Endodermal cell (in vitro differentiated cells): Measurements from ENCODE around the gene OR51B2. TPM values are rescaled to one million over a fixed set of nuclear protein-coding genes. Genes with fewer than 3 reads are reported as not detected.

ENCODE experiments used
- DNase-seq: peaks from one replicate; pipeline ENCODE4 v3.0.0-alpha.2; 2017
- H3K27ac ChIP-seq: 2 replicates; pipeline ENCODE4 v1.5.1; 2013; ENCODE audit warnings: mild to moderate bottlenecking, low read depth, low read length, moderate library complexity
- H3K27me3 ChIP-seq: 2 replicates; pipeline ENCODE4 v1.6.1; 2013; ENCODE audit warnings: mild to moderate bottlenecking, low read length, moderate library complexity; ENCODE audit not compliant: insufficient read depth, control insufficient read depth, poor library complexity, severe bottlenecking
- H3K36me3 ChIP-seq: 2 replicates; pipeline ENCODE4 v1.7.0; 2013; ENCODE audit warnings: mild to moderate bottlenecking, low read length, moderate library complexity; ENCODE audit not compliant: control insufficient read depth, insufficient read depth
- H3K4me1 ChIP-seq: one replicate; pipeline ENCODE4 v1.7.0; 2013; ENCODE audit warnings: low read length; ENCODE audit not compliant: control insufficient read depth, insufficient read depth
- H3K4me3 ChIP-seq: 2 replicates; pipeline ENCODE4 v1.5.1; 2013; ENCODE audit warnings: mild to moderate bottlenecking, low read length, moderate library complexity
- H3K9ac ChIP-seq: 2 replicates; pipeline ENCODE4 v1.6.1; 2013; ENCODE audit warnings: mild to moderate bottlenecking, low read length, moderate library complexity; ENCODE audit not compliant: poor library complexity, severe bottlenecking; ENCODE audit errors: extremely low read depth
- H3K9me3 ChIP-seq: 2 replicates; pipeline ENCODE4 v1.6.1; 2013; ENCODE audit warnings: mild to moderate bottlenecking, low read length, moderate library complexity; ENCODE audit not compliant: control insufficient read depth
- H3K27ac Mint-ChIP-seq: 2 replicates; pipeline ENCODE4 v1.8.0; 2020; ENCODE audit warnings: mixed read lengths
- H3K27me3 Mint-ChIP-seq: 2 replicates; pipeline ENCODE4 v1.8.0; 2021; ENCODE audit warnings: mild to moderate bottlenecking, mixed read lengths; ENCODE audit not compliant: insufficient read depth
- H3K36me3 Mint-ChIP-seq: 2 replicates; pipeline ENCODE4 v1.8.0; 2020; ENCODE audit warnings: low read depth, mixed read lengths
- H3K4me1 Mint-ChIP-seq: 2 replicates; pipeline ENCODE4 v1.8.0; 2020; ENCODE audit warnings: mixed read lengths
- H3K4me3 Mint-ChIP-seq: 2 replicates; pipeline ENCODE4 v1.8.0; 2020; ENCODE audit warnings: mild to moderate bottlenecking, moderate library complexity, mixed read lengths
- H3K9me3 Mint-ChIP-seq: 2 replicates; pipeline ENCODE4 v1.8.0; 2020; ENCODE audit warnings: mild to moderate bottlenecking, mixed read lengths
- CTCF ChIP-seq: fragments of 200-600 bp; sonication (generic); conservative IDR thresholded peaks from 2 replicates; pipeline ENCODE4 v1.5.0; 2021; ENCODE audit warnings: antibody characterized with exemption, mild to moderate bottlenecking
- WGBS, 2 experiments: methylation state at CpG; one replicate each; pipeline versions ENCODE4 v1.1.5 to v1.1.7; 2013; ENCODE audit warnings: missing lambda C conversion rate in 2 of 2, mixed read lengths in 1 of 2; ENCODE audit not compliant: insufficient coverage in 1 of 2, insufficient read length in 1 of 2; 5-methylcytosine and 5-hydroxymethylcytosine counted together
- total RNA-seq, 2 donors: library from RNA; stranded (reverse); fragmentation: NEBNext Ultra II Directional in 1 of 2; extraction: Animal tissue kit (Norgen Biotek cat#: 25700) in 1 of 2; gene quantifications; 2 replicates in 1 of 2; 3 replicates in 1 of 2; pipeline ENCODE4 v1.2.1, GENCODE V29; 2021

OR51B2 gene
- total RNA-seq, 2 donors from 2014 or later: 0.51 TPM; not detected in 1

- Histone ChIP-seq H3K9me3 (no peaks in the 10 kb centered on the region), H3K36me3 (no peaks in the 10 kb centered on the region), H3K27me3 (no peaks in the 10 kb centered on the region), H3K9ac (no peak overlapping the region), H3K27ac (no peak overlapping the region), H3K4me1 (no peaks in the 10 kb centered on the region), H3K4me3 (no peak overlapping the region)
- H3K27ac Mint-ChIP-seq: no peak overlapping the region
- no peak for DNase-seq
- H3K27me3 Mint-ChIP-seq: no peaks in the 10 kb centered on the region
- no peak for TF ChIP-seq CTCF
- peaks cover 3% of the 10 kb centered on the region for H3K4me1 Mint-ChIP-seq
- WGBS, 2 experiments: 100% methylated on average over 1 of the region's 1 CpG
- H3K9me3 Mint-ChIP-seq: no peaks in the 10 kb centered on the region
- no peaks in the 10 kb centered on the region for H3K36me3 Mint-ChIP-seq
- H3K4me3 Mint-ChIP-seq: no peak overlapping the region
Observed at GRCh38 chr11:5310423-5310822, 13.7 kb downstream of the OR51B2 start.

GRCh38 chr11:5307256-5308019, 16.7 kb downstream of the OR51B2 start:
- H3K27me3 Mint-ChIP-seq: no peaks in the 10 kb centered on the region
- Histone ChIP-seq H3K36me3 (no peaks in the 10 kb centered on the region), H3K9ac (no peak overlapping the region), H3K27ac (no peak overlapping the region), H3K27me3 (no peaks in the 10 kb centered on the region), H3K9me3 (no peaks in the 10 kb centered on the region), H3K4me1 (no peaks in the 10 kb centered on the region), H3K4me3 (no peak overlapping the region)
- TF ChIP-seq CTCF: no peak
- WGBS, 2 experiments: 91% methylated on average over 2 of the region's 2 CpGs; no CpG with 5 or more reads in 1 of the 2 experiments
- H3K4me3 Mint-ChIP-seq: no peak overlapping the region
- no peaks in the 10 kb centered on the region for H3K36me3 Mint-ChIP-seq
- H3K9me3 Mint-ChIP-seq: no peaks in the 10 kb centered on the region
- DNase-seq: no peak
- H3K27ac Mint-ChIP-seq: no peak overlapping the region
- peaks cover 3% of the 10 kb centered on the region for H3K4me1 Mint-ChIP-seq

GRCh38 chr11:5304046-5304445, 20.1 kb downstream of the OR51B2 start:
- Mint-ChIP-seq H3K36me3 (no peaks in the 10 kb centered on the region), H3K27ac (no peak overlapping the region), H3K27me3 (no peaks in the 10 kb centered on the region), H3K4me3 (no peak overlapping the region), H3K4me1 (peaks cover 10% of the 10 kb centered on the region), H3K9me3 (no peaks in the 10 kb centered on the region)
- no peaks in the 10 kb centered on the region for H3K9me3 ChIP-seq
- H3K4me1 ChIP-seq: no peaks in the 10 kb centered on the region
- WGBS, 2 experiments: 93% methylated on average over 1 of the region's 1 CpG; no CpG with 5 or more reads in 1 of the 2 experiments
- TF ChIP-seq CTCF: no peak
- no peaks in the 10 kb centered on the region for H3K27me3 ChIP-seq
- no peak overlapping the region for H3K4me3 ChIP-seq
- no peaks in the 10 kb centered on the region for H3K36me3 ChIP-seq
- no peak overlapping the region for H3K27ac ChIP-seq
- no peak for DNase-seq
- no peak overlapping the region for H3K9ac ChIP-seq
